GM12878 (cell line): ENCODE measurements around the gene RPUSD2. TPM values are rescaled to one million over a fixed set of nuclear protein-coding genes. Genes with fewer than 3 reads are reported as not detected.

Experiments used
- ATAC-seq: fragments of 200-7000 bp; cut with Tn5 transposase; 3 replicates; pipeline ENCODE4 v1.9.1; 2020; ENCODE audit warnings: mild to moderate bottlenecking, moderate library complexity
- BruUV-seq: library from RNA; stranded (reverse); fragments of 400-500 nt; replicated peaks from 2 replicates; lab custom pipeline; 2021; lab: Mats Ljungman, UMichigan
- CTCF ChIA-PET: fragments of 300-600 bp; sonication (Branson Sonifier 250); formaldehyde crosslinking; extraction: SDS; loops from one replicate; lab custom pipeline; 2021; ENCODE audit warnings: inconsistent platforms; lab: Yijun Ruan, JAX
- POLR2A ChIA-PET: fragments of 350-600 bp; formaldehyde crosslinking; extraction: SDS; loops from one replicate; lab custom pipeline; 2021; ENCODE audit warnings: inconsistent platforms; lab: Charles Lee
- RAD21 ChIA-PET: fragments of 300-600 bp; sonication (Branson Sonifier 250); formaldehyde crosslinking; loops from one replicate; lab custom pipeline; 2023; ENCODE audit warnings: antibody characterized with exemption; ENCODE audit not compliant: unreplicated experiment; lab: Charles Lee
- SMC1A ChIA-PET: fragments of 300-600 bp; sonication (Branson Sonifier 250); formaldehyde crosslinking; loops from one replicate; lab custom pipeline; 2023; ENCODE audit not compliant: unreplicated experiment, uncharacterized antibody; lab: Charles Lee
- DNase-seq: peaks from one replicate; pipeline ENCODE4 v3.0.0-alpha.2; 2011; ENCODE audit warnings: low read depth, low spot score
- FAIRE-seq: peaks from 3 replicates; lab custom pipeline; 2011; peaks lifted over from hg19 to GRCh38; lab: Jason Lieb, UNC
- H2AFZ ChIP-seq: 2 replicates; pipeline ENCODE4 v1.6.0; 2011; ENCODE audit warnings: low read depth, low read length, control low read depth; ENCODE audit not compliant: control insufficient read depth
- H3K27ac ChIP-seq: 2 replicates; pipeline ENCODE4 v1.5.1; 2011; ENCODE audit warnings: control low read depth; ENCODE audit not compliant: control insufficient read depth, insufficient read depth
- H3K27me3 ChIP-seq, 2 experiments: replicated peaks in 1 of 2; 2 replicates each; pipeline versions ENCODE4 v1.6.0 to v1.6.1; 2011; ENCODE audit warnings: low read length in 1 of 2; ENCODE audit not compliant: control insufficient read depth in 2 of 2, insufficient read depth in 2 of 2
- H3K36me3 ChIP-seq, 2 experiments: 2 replicates each; pipeline ENCODE4 v1.5.1; 2011; ENCODE audit warnings: low read length in 1 of 2; ENCODE audit not compliant: control insufficient read depth in 2 of 2, insufficient read depth in 2 of 2
- H3K4me1 ChIP-seq: 2 replicates; pipeline ENCODE4 v1.6.1; 2011; ENCODE audit warnings: mild to moderate bottlenecking, low read length, moderate library complexity, mixed read lengths; ENCODE audit not compliant: control insufficient read depth, insufficient read depth
- H3K4me2 ChIP-seq: 2 replicates; pipeline ENCODE4 v1.6.0; 2011; ENCODE audit warnings: control low read depth; ENCODE audit not compliant: control insufficient read depth, insufficient read depth
- H3K4me3 ChIP-seq: fragments of 200-600 bp; sonication (generic); 2 replicates; pipeline ENCODE4 v1.5.1; 2016
- H3K79me2 ChIP-seq: 2 replicates; pipeline ENCODE4 v1.6.0; 2011; ENCODE audit warnings: low read length; ENCODE audit not compliant: control insufficient read depth, insufficient read depth
- H3K9ac ChIP-seq: 2 replicates; pipeline ENCODE4 v1.8.0; 2011; ENCODE audit warnings: low read length, control low read depth, mixed read lengths; ENCODE audit not compliant: control insufficient read depth, insufficient read depth
- H3K9me3 ChIP-seq: replicated peaks from 3 replicates; pipeline ENCODE4 v1.5.1; 2011; ENCODE audit warnings: mild to moderate bottlenecking, low read length; ENCODE audit not compliant: control insufficient read depth, insufficient read depth
- H4K20me1 ChIP-seq: 2 replicates; pipeline ENCODE4 v1.6.0; 2011; ENCODE audit not compliant: control insufficient read depth, insufficient read depth
- HDGF ChIP-seq: fragments of 450-650 bp; IDR thresholded peaks from 2 replicates; pipeline ENCODE4 v1.6.1; 2016; ENCODE audit warnings: antibody characterized with exemption
- POLR2A ChIP-seq: IDR thresholded peaks from 2 replicates; pipeline ENCODE4 v1.6.1; 2011; ENCODE audit warnings: low read depth, mild to moderate bottlenecking, low read length
- WGBS: methylation state at CpG from one replicate; pipeline ENCODE4 v1.1.6; 2016; ENCODE audit warnings: low lambda C conversion rate; ENCODE audit not compliant: insufficient replicate concordance, insufficient coverage; ENCODE audit errors: missing lambda C conversion rate; 5-methylcytosine and 5-hydroxymethylcytosine counted together
- in situ Hi-C: fragments of 300-500 bp; cut with MboI; formaldehyde crosslinking; loops from 9 replicates; pipeline ENCODE4 v1.14.3; 2018; ENCODE audit warnings: mixed read lengths
- intact Hi-C: fragments of 100-400 bp; cut with micrococcal nuclease; formaldehyde crosslinking; loops from one replicate; pipeline ENCODE4 v1.14.2; 2022; ENCODE audit not compliant: unreplicated experiment
- polyA plus RNA-seq, 11 experiments: library from polyadenylated mRNA; depleted of rRNA in 4 of 11; unstranded in 6 of 11; stranded (reverse) in 5 of 11; fragments of >200 nt; fragmentation: Nextera tagmentation in 4 of 11; fragmentation: Illumina TruSeq in 1 of 11; extraction: Ambion mirVana in 4 of 11; extraction: Trizol in 1 of 11; gene quantifications; 1 replicate in 1 of 11; 2 replicates in 10 of 11; pipeline versions ENCODE4 v1.2.1 to v1.2.3, GENCODE V29; 2011 to 2016; ENCODE audit warnings: inconsistent platforms in 2 of 11, missing spikeins in 2 of 11, low read depth in 1 of 11
- total RNA-seq, 4 experiments: library from RNA; depleted of rRNA in 3 of 4; stranded (reverse); fragments of >200 nt in 3 of 4; fragmentation: Illumina TruSeq in 1 of 4; extraction: Trizol in 1 of 4; gene quantifications; 2 replicates each; pipeline versions ENCODE4 v1.2.1 to v1.2.3, GENCODE V29; 2013 to 2021
- TF ChIP-seq, protein P1 (sequence below), 3 experiments: IDR thresholded peaks in 2 of 3; conservative IDR thresholded peaks in 1 of 3; 2 replicates each; pipeline ENCODE4 v1.5.1; 2011; ENCODE audit warnings: low read depth in 3 of 3, low read length in 3 of 3, mild to moderate bottlenecking in 3 of 3, control low read depth in 2 of 3, moderate library complexity in 2 of 3, inconsistent platforms in 1 of 3, mixed read lengths in 1 of 3; ENCODE audit not compliant: control insufficient read depth in 2 of 3, insufficient read depth in 1 of 3; ENCODE audit errors: extremely low read depth in 1 of 3

The RPUSD2 gene
- total and polyA plus RNA-seq, 10 of the 15 experiments (the other 5 are each of a cell fraction or from before 2014, with no cell fraction given), result 4.0 to 33.3 (median 18.5) TPM

DNA sequence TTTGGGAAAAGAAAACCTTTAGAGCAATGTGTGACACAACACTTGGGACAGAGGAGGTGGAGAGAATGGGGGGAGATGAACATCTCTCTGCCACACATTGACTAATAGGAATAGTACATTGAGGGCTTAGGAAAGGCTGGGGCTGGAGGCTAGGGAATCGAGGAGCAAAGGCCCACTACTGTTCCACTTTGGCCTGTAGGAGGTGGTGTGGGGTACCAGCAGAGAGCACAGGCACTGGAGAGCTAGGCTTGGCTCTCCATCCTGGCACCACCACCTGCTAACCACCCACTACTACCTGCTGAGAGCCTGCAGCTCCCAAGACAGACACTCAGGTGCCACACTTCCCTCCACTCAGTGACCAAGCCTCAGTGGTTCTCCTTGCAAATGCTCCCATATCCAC, 23.6 kb upstream of the RPUSD2 start:
- POLR2A ChIA-PET, result interaction anchor here (1.0 kb wide), 1 partner anchor 24 kb away, joined by 4 read pairs; the partner anchor contains the start of gene RPUSD2
- 47% methylated on average over 1 of the region's 1 CpG for WGBS

More for the DNA sequence above, 23.6 kb upstream of the RPUSD2 start:
- Histone ChIP-seq H3K4me1 (peaks cover 73% of the 10 kb centered on the region), H3K9me3 (no peaks in the 10 kb centered on the region; the same call in 2 of the 3 replicates), H2AFZ (no peak overlapping the region), H3K4me2 (no peak overlapping the region), H3K27ac (no peak overlapping the region; the same call in 1 of the 2 replicates), H3K4me3 (no peak overlapping the region), H3K9ac (no peak overlapping the region), H3K79me2 (peaks cover 2% of the 10 kb centered on the region; the same call in 1 of the 2 replicates), H4K20me1 (no peaks in the 10 kb centered on the region), H3K36me3 (peaks cover 0 to 5% of the 10 kb centered on the region in 2 experiments; a peak in 1 of 4 replicates), H3K27me3 (no peaks in the 10 kb centered on the region)
- FAIRE-seq (no peak), DNase-seq (no peak), ATAC-seq (no peak)
- in situ Hi-C loops, result no loop called here
- TF ChIP-seq, protein P1, sequence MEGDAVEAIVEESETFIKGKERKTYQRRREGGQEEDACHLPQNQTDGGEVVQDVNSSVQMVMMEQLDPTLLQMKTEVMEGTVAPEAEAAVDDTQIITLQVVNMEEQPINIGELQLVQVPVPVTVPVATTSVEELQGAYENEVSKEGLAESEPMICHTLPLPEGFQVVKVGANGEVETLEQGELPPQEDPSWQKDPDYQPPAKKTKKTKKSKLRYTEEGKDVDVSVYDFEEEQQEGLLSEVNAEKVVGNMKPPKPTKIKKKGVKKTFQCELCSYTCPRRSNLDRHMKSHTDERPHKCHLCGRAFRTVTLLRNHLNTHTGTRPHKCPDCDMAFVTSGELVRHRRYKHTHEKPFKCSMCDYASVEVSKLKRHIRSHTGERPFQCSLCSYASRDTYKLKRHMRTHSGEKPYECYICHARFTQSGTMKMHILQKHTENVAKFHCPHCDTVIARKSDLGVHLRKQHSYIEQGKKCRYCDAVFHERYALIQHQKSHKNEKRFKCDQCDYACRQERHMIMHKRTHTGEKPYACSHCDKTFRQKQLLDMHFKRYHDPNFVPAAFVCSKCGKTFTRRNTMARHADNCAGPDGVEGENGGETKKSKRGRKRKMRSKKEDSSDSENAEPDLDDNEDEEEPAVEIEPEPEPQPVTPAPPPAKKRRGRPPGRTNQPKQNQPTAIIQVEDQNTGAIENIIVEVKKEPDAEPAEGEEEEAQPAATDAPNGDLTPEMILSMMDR (IDR thresholded peaks at IDR 0.05 in 2 of 3, conservative IDR thresholded peaks at IDR 0.05 in 1 of 3; ENCODE audit: control insufficient read depth in 2 of 3, extremely low read depth in 1 of 3, insufficient read depth in 1 of 3, low read depth in 3 of 3, low read length in 3 of 3), result peak in 2 of 3 experiments; percentile 22 to 29; a peak in 2 of 6 replicates
- TF ChIP-seq HDGF, result no peak
- 0 out of 2 replicates have a peak, but pooled peaks have one; percentile 19 for TF ChIP-seq POLR2A
- BruUV-seq, result no TSS peak
- CTCF ChIA-PET, result interaction anchor here (1.0 to 4.0 kb wide), 5 partner anchors 8 to 86 kb away, joined by 3 to 18 read pairs (median 6); partner anchors contain the start of gene CCDC32
- intact Hi-C loops, result no loop called here
- SMC1A ChIA-PET, result interaction anchor here (0.6 to 3.1 kb wide), 6 partner anchors 7 to 39 kb away, joined by 3 to 22 read pairs (median 3); partner anchors contain the start of genes CCDC32 and RPUSD2
- RAD21 ChIA-PET, result interaction anchor here (0.7 to 2.0 kb wide), 2 partner anchors 117 to 149 kb away, joined by 3 to 6 read pairs; partner anchors contain the start of gene RAD51
